GM23338 (cell line): ENCODE measurements around the gene CENPT. TPM values are rescaled to one million over a fixed set of nuclear protein-coding genes. Genes with fewer than 3 reads are reported as not detected.
A peak's percentile ranks its signal among the peaks of the same experiment; 100 is the strongest.
"Not testable (repeated sequence)": the region's sequence is repeated elsewhere in the genome, so short reads cannot be mapped to it uniquely, and the experiment has no call there.

Experiments used
- ATAC-seq: fragments of 200-7000 bp; cut with Tn5 transposase; 3 replicates; pipeline ENCODE4 v1.9.1; 2020
- DNase-seq: peaks from one replicate; pipeline ENCODE4 v3.0.0-alpha.2; 2015; ENCODE audit warnings: low spot score
- H2AFZ ChIP-seq: fragments of 200-600 bp; sonication (generic); 2 replicates; pipeline ENCODE4 v1.8.0; 2016; ENCODE audit warnings: antibody characterized with exemption, mild to moderate bottlenecking, moderate library complexity
- H3F3A ChIP-seq: fragments of 200-600 bp; sonication (generic); replicated peaks from 2 replicates; pipeline ENCODE4 v1.8.0; 2017; ENCODE audit warnings: antibody characterized with exemption, mixed run types, low read depth
- H3K27ac ChIP-seq: fragments of 200-600 bp; sonication (generic); 2 replicates; pipeline ENCODE4 v1.6.1; 2016; ENCODE audit warnings: low read depth
- H3K27me3 ChIP-seq: fragments of 200-600 bp; sonication (generic); 2 replicates; pipeline ENCODE4 v1.8.0; 2016; ENCODE audit warnings: mild to moderate bottlenecking, mixed run types, moderate library complexity; ENCODE audit not compliant: insufficient read depth
- H3K36me3 ChIP-seq: fragments of 200-600 bp; sonication (generic); 2 replicates; pipeline ENCODE4 v1.8.0; 2016; ENCODE audit warnings: mild to moderate bottlenecking; ENCODE audit not compliant: insufficient read depth
- H3K4me1 ChIP-seq: fragments of 200-600 bp; sonication (generic); 2 replicates; pipeline ENCODE4 v1.8.0; 2016; ENCODE audit warnings: mild to moderate bottlenecking, moderate library complexity; ENCODE audit not compliant: insufficient read depth
- H3K4me2 ChIP-seq: fragments of 200-600 bp; sonication (generic); 2 replicates; pipeline ENCODE4 v1.7.1; 2017; ENCODE audit warnings: mixed run types
- H3K4me3 ChIP-seq: fragments of 200-600 bp; sonication (generic); 2 replicates; pipeline ENCODE4 v1.6.1; 2016; ENCODE audit warnings: mixed run types
- H3K79me2 ChIP-seq: fragments of 200-600 bp; sonication (generic); replicated peaks from 2 replicates; pipeline ENCODE4 v1.8.0; 2017; ENCODE audit warnings: mild to moderate bottlenecking; ENCODE audit not compliant: insufficient read depth
- H3K9me2 ChIP-seq: fragments of 200-600 bp; sonication (generic); 2 replicates; pipeline ENCODE4 v1.8.0; 2017; ENCODE audit not compliant: insufficient read depth
- H4K20me1 ChIP-seq: fragments of 200-600 bp; sonication (generic); replicated peaks from 2 replicates; pipeline ENCODE4 v1.8.0; 2017; ENCODE audit warnings: mild to moderate bottlenecking; ENCODE audit not compliant: insufficient read depth
- H3K27ac Mint-ChIP-seq: 2 replicates; pipeline ENCODE4 v1.8.0; 2020; ENCODE audit warnings: inconsistent platforms, mild to moderate bottlenecking, moderate library complexity, mixed read lengths
- H3K27me3 Mint-ChIP-seq: 3 replicates; pipeline ENCODE4 v1.8.0; 2022; ENCODE audit warnings: low read depth, mild to moderate bottlenecking, moderate library complexity, mixed read lengths, inconsistent platforms; ENCODE audit not compliant: insufficient read depth, poor library complexity
- H3K36me3 Mint-ChIP-seq: 3 replicates; pipeline ENCODE4 v1.8.0; 2021; ENCODE audit warnings: low read depth, mild to moderate bottlenecking, inconsistent platforms, moderate library complexity, mixed read lengths
- H3K4me1 Mint-ChIP-seq: 3 replicates; pipeline ENCODE4 v1.8.0; 2020; ENCODE audit warnings: mild to moderate bottlenecking, inconsistent platforms, mixed read lengths
- H3K4me3 Mint-ChIP-seq: 3 replicates; pipeline ENCODE4 v1.8.0; 2021; ENCODE audit warnings: moderate library complexity, mild to moderate bottlenecking, inconsistent platforms, mixed read lengths
- H3K9me3 Mint-ChIP-seq: 3 replicates; pipeline ENCODE4 v1.8.0; 2020; ENCODE audit warnings: moderate library complexity, mild to moderate bottlenecking, inconsistent platforms, mixed read lengths
- CREB1 ChIP-seq: fragments of 250-450 bp; sonication (Bioruptor Pico); IDR thresholded peaks from 2 replicates; pipeline ENCODE4 v1.5.0; 2020; ENCODE audit warnings: low read depth, mild to moderate bottlenecking, moderate library complexity
- CTCF ChIP-seq, 2 experiments: fragments of 200-600 bp in 1 of 2; sonication (generic) in 1 of 2; conservative IDR thresholded peaks; 2 replicates each; pipeline versions ENCODE4 v1.5.1 to v1.6.1; 2016 to 2017; ENCODE audit warnings: antibody characterized with exemption in 2 of 2, low read depth in 2 of 2, mild to moderate bottlenecking in 2 of 2, moderate library complexity in 1 of 2
- ETS1 ChIP-seq: IDR thresholded peaks from 2 replicates; pipeline ENCODE4 v1.6.1; 2016; ENCODE audit warnings: antibody characterized with exemption
- EZH2phosphoT487 ChIP-seq: fragments of 200-600 bp; sonication (generic); IDR thresholded peaks from one replicate; pipeline ENCODE4 v1.8.1; 2018; ENCODE audit warnings: antibody characterized with exemption; ENCODE audit not compliant: unreplicated experiment
- JUNB ChIP-seq: IDR thresholded peaks from one replicate; pipeline ENCODE4 v1.6.1; 2016; ENCODE audit warnings: antibody characterized with exemption; ENCODE audit not compliant: unreplicated experiment
- NANOG ChIP-seq: IDR thresholded peaks from 2 replicates; pipeline ENCODE4 v1.6.1; 2016; ENCODE audit warnings: antibody characterized with exemption, borderline replicate concordance
- POLR2AphosphoS5 ChIP-seq: IDR thresholded peaks from 2 replicates; pipeline ENCODE4 v1.6.1; 2016; ENCODE audit warnings: antibody characterized with exemption, low read depth
- REST ChIP-seq: IDR thresholded peaks from one replicate; pipeline ENCODE4 v1.6.1; 2018; ENCODE audit warnings: antibody characterized with exemption; ENCODE audit not compliant: unreplicated experiment
- STAT1 ChIP-seq: IDR thresholded peaks from one replicate; pipeline ENCODE4 v1.6.1; 2016; ENCODE audit warnings: antibody characterized with exemption; ENCODE audit not compliant: unreplicated experiment
- ZNF331 ChIP-seq: fragments of 250-450 bp; sonication (Bioruptor Pico); IDR thresholded peaks from 2 replicates; pipeline ENCODE4 v1.5.0; 2020; ENCODE audit warnings: low read depth, mild to moderate bottlenecking, moderate library complexity
- ZNF462 ChIP-seq: fragments of 250-450 bp; sonication (Bioruptor Pico); IDR thresholded peaks from 2 replicates; pipeline ENCODE4 v1.5.0; 2020; ENCODE audit warnings: mild to moderate bottlenecking, moderate library complexity
- polyA plus RNA-seq: library from polyadenylated mRNA; unstranded; fragments of >200 nt; fragmentation: Nextera tagmentation; extraction: Ambion mirVana; gene quantifications from 2 replicates; pipeline ENCODE4 v1.2.1, GENCODE V29; 2016
- total RNA-seq: library from RNA; depleted of rRNA; stranded (reverse); fragments of >200 nt; shearing (Covaris generic); gene quantifications from 2 replicates; pipeline ENCODE4 v1.2.3, GENCODE V29; 2014

The CENPT gene
- total and polyA plus RNA-seq, 2 experiments from 2014 or later: 55.4 to 63.8 TPM

- no peak for TF ChIP-seq ZNF462 (CRISPR knock-in tag)
- no peak for TF ChIP-seq ZNF331
- TF ChIP-seq EZH2phosphoT487: no peak
- TF ChIP-seq CTCF (conservative IDR thresholded peaks at IDR 0.05; ENCODE audit: low read depth in 2 of 2): no peak
- TF ChIP-seq CREB1: no peak
- TF ChIP-seq REST: no peak
- no peak for TF ChIP-seq STAT1
- TF ChIP-seq JUNB: no peak
- no peak for TF ChIP-seq ETS1
- TF ChIP-seq POLR2AphosphoS5: no peak
- TF ChIP-seq NANOG: no peak
Observed at GRCh38 chr16:67864594-67864993, 17.1 kb upstream of the CENPT start (continued).

GRCh38 chr16:67864044-67864443 is 16.6 kb upstream of the CENPT start:
- H3K9me3 Mint-ChIP-seq, H3K4me2 ChIP-seq, DNase-seq, H3K27ac Mint-ChIP-seq, H3K27me3 Mint-ChIP-seq, H2AFZ ChIP-seq, H3K4me3 ChIP-seq, H3K4me1 ChIP-seq, H3K9me2 ChIP-seq, H3K4me3 Mint-ChIP-seq, ATAC-seq, H3K27me3 ChIP-seq: not testable (repeated sequence)
- H3K79me2 ChIP-seq: peaks cover 64% of the 10 kb centered on the region
- Mint-ChIP-seq H3K4me1 (peaks cover 15% of the 10 kb centered on the region), H3K36me3 (peaks cover 59% of the 10 kb centered on the region)
- H4K20me1 ChIP-seq: peaks cover 48% of the 10 kb centered on the region
- peaks cover 16% of the 10 kb centered on the region for H3F3A ChIP-seq
- peaks cover 35% of the 10 kb centered on the region for H3K36me3 ChIP-seq
- H3K27ac ChIP-seq: peak overlapping the region; percentile 69
